ENCODE results near the gene IMPA2.
"Not testable (repeated sequence)": the region's sequence is repeated elsewhere in the genome, so short reads cannot be mapped to it uniquely, and the experiment has no call there.

IMPA2 gene

DNA sequence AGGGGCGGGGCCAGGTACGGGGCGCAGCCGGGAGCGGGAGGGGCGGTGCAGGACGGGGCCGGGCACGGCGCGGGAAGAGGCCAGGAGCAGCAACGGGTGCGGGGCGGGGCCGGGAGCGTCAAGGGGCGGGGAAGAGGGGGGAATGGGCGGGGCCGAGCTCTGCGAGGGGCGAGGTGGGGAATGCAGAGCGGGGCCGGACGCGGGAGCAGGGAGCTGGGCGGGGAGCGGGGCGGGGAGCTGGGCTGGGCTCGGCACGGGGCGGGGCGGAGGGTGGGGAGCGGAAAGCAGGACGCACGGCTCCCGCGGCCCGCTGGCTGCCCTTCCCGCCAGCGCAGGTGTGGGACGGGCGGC lies at the start of gene IMPA2:
TSS of gene IMPA2 (plus strand) at position 316 of the 351 bp plus-strand sequence. CDS start 163 bp downstream, outside the sequence.
- no peak for DNase-seq

DNA sequence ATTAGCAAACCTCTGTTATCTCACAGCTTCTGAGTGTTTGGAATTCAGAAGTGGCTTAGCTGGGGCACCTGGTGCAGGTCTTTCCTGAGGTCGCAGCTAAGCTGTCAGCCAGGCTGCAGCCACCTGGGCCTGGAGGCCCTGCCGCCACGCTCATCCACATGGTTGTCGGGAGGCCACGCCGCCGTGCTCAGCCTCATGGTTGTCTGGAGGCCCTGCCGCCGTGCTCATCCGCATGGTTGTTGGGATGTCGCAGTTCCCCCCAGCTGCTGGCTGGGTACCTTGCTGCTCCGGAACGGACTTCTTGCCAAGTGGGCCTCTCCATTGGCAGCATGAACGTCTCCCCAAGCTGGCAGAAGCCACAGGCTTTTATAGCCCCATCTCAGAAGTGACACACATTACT lies 48.9 kb upstream of the IMPA2 start:
- DNase-seq, result no peak

DNA sequence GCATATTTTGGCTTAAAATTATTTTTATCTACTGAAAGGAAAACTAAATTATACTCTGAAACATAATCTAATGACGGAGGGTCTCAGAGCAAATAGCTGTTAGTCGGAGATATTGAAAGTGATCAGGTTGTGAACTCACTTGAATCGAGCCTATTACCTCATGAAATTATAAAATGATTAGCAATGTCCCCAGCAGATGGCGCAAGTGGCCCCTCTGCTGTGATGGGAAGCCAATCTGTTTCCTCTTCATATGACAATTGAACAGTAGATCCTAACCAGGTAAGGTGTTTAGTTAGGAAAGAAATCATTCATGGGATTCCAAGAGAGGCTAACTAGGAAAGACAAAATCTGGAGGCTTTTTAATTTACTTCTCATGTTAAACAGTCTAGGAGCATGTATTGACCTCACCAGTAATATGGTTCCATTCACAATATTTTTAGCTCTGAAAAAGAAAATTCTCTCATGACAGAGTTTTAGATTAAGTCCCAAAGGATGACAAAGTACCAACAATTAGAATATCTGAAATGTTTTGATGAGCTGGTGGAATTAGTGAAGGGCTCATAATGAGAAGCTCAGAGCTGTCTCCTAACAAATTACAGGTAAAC lies 43.3 kb upstream of the IMPA2 start:
- DNase-seq, result peak; percentile 85

DNA sequence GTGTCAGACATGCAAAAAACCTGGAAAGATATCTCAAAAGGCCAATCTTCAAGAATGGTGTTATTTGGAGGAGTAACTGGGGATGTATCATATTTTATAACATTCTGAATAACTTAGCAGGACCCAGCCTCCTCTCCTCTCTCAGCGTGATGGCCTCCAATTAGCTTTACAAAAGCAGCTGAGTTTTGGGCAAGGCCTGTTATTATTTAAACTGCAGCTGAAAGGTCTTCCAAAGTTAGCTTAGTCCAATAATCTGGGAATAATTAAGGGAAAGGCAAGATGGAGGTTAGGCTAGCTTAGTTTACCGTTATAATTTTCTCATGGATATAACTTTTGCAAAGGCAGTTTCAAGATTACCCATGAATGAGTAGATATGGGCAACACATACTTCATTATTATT lies 40.4 kb upstream of the IMPA2 start:
- no peak for DNase-seq

DNA sequence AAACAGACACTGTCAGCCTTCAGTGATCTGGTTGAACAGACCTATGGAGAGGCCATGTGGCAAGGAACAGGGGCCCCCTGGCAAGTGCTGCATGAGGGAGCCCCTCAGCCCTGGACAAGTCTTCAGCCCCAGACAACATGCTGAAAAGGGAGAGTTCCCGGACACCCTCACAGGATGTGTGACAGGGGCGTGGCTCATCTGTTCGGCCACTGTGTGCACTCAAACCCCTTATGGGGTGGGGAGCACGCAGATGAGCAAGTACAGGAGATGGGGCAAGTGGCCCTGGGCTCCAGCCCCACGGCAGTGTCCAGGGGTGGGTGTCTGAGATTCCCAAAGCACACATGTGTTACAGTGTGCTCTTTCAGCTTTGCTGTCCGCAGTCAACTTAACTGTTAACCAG lies 37.8 kb upstream of the IMPA2 start:
- DNase-seq, result peak; percentile 53

DNA sequence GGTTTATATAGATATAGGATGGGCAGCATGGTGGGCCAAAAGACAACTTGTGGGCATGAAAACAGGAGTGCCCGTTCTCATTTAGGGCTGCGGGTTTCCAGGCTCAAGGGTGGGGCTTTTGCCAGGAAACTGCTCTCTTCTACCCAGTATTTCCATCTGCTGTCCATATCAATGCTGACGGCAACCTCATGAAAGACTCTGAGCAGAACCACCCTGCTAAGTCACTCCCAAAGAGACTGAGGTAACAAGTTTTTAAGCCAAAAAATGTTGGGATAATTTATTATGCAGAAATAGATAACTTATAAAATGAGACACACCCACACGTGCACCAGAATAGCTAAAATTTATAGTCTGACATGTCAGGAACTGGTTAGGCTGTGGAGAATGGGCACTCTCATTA lies 37.1 kb upstream of the IMPA2 start:
- peak; percentile 70 for DNase-seq

DNA sequence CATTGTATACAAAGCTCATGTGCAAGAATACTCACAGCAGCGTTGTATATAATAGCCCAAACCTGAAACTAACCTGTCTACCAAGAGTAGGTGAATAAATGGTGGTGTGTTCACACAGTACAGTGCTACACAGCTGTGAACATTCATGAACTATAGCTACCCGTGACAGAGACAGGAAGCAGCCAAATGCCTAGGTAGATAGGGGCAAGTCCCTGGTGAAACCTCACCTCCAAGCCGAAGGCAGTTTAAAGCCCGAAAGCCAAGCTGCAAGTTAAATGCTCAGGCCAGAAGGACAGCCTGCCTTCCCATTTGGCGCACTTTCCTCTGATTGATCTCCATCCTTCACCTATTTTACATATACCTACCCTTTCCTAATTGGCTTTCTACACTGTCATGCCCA lies 36.5 kb upstream of the IMPA2 start:
- DNase-seq, result no peak

DNA sequence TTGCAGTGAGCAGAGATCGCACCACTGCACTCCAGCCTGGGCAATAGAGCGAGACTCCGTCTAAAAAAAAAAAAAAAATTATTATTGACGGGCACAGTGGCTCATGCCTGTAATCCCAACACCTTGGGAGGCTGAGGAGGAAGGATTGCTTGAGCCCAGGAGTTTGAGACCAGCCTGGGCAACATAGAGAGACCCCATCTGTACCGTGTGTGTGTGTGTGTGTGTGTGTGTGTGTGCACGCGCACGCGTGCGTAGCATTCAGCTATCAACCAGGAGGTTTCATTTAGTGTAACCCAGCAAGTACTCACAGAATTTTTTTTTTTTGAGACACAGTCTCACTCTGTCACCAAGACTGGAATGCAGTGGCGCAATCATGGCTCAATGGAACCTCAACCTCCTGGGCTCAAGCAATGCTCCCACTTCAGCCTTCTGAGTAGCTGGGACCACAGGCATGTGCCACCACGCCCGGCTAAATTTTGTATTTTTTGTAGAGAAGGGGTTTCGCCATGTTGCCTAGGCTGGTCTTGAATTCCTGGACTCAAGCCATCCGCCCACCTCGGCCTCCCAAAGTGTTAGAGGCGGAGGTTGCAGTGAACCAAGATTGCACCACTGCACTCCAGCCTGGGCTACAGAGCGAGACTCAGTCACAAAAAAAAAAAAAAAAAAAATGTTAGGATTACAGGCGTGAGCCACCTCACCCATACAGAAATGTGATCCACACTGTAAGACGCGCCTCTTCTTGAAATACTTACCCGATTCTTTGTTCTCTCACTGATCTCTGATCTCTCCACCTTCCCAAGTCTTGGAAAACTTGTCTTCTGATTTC lies 35.3 kb upstream of the IMPA2 start:
- DNase-seq, result not testable (repeated sequence)

DNA sequence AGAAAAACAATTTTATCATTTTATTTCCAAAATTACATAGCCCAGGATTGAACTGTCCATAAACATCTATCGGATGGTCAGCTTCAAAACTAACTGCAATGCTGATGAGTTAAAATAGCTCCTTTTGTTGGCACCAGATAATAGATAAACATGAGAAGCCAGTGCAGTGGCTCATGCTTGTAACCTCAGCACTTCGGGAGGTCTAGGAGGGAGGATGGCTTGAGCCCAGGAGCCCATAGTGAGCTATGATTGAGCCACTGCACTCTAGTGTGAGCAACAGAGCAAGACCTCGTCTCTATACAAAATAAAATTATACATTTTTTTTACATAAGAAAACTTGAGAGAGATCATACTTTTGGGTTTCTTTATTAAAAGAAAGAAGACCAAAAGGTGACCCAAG lies 34.6 kb upstream of the IMPA2 start:
- DNase-seq, result peak; percentile 78

DNA sequence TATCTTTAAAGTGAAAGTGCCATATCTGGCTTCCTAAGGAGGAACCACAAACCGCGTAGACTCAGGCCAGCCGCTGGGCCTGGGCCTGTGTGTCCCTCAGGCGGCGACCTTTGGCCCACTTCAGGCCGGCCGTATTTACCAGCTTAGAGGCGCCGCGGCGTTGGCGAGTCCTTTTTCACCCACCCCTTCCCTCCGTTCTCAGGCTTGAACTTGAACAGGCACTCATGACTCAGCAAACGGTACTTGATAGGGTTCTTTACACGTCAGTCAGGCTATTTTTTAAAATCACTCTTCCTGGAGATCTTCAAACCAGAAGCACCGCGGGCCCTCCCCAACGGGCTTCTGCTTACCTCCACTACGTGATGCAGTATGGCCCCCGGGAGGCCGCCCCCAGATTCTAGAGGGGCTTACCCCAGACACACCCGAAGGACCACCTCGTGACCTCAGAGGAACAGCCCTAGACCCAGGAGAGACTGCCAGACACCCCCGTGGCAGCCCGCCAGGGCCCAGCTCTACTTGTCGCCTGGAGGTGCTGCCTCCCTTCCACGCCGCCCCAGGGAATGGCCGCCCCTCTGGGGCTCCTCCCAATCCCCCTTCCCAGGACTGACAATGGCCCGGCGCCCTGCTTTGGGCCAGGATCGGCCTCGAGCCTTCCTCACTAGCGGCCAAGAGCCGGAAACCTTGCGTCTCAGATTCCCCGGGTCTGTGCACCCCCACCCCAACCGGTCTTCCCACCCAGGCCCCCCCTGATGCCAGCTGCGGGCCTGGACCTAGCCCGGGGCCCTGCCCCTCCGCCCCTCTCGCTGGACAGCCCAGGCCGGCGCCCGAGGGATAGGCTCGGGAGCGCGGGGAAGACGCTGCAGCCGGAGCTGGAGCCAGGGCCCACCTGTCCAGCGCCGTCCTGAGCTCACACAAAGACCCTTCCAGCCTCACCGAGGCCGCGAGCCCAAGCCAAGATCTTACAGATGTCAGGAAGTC lies 33.8 kb upstream of the IMPA2 start:
- peak; percentile 99 for DNase-seq

DNA sequence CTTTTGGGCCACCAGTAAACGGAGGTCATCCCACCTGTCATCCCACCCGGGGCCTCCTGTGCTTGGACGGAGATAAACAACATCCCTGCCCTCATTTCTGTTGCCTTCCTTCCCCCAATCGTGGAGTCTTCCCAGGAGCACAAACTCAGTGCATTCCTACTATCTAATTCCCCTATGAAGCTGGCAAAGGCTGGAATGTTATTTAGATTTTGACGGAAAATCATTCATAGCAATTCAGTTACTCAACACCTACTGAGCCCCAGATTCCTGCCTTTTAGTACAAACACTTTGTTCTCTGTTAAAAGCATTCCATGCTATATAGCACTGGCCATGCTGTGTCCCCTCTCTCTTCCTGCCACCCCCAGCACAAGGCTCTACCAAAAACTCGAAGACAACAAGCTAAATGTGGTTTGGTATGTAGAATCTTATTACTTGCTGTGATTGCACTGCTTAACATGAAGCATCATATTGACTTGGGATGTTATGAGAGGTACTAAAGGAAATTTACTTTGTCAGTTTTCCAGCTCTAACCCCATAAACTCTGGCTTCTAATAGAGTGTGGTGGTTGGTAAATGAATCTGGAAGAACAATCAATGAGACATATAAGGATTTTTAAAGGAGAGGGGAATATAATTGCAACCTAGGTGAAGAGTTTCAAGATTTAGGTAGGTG lies 32.3 kb upstream of the IMPA2 start:
- no peak for DNase-seq

DNA sequence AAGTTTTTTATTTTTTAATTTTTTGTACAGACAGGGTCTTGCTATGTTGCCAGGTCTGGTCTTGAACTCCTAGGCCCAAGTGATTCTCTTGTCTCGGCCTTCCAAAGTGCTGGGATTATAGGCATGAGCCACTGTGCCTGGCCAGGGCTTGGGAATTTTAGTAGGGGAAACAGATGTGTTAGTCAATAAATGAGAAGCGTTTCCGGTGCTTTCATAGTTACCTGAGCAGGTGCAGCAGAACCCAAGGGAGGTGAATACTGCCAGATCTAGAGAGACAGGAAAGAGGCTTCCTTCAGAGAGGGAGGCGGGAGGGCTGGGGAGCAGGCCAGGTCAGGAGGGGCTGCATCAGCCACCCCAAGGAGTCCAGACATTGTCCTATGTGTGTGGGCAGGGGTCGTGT lies 30.5 kb upstream of the IMPA2 start:
- no peak for DNase-seq

DNA sequence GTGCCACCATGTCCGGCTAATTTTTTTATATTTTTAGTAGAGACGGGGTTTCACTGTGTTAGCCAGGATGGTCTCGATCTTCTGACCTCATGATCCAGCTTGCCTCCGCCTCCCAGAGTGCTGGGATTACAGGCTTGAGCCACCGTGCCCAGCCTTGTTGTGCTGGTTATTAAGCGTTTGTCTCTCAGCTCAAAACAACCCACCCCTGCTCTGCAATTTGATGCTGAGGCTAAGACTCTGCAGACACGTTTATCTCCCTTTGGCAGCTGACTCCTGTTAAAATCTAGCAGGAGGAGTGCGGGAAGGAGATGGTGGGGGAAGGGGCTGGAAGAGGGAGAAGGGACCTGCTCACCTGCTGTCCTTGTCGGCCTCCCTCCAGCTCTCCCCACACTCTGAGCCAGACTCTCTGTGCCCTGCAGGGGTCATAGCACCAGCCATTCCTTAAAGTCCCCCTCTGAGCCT lies 29.9 kb upstream of the IMPA2 start:
- DNase-seq, result no peak

DNA sequence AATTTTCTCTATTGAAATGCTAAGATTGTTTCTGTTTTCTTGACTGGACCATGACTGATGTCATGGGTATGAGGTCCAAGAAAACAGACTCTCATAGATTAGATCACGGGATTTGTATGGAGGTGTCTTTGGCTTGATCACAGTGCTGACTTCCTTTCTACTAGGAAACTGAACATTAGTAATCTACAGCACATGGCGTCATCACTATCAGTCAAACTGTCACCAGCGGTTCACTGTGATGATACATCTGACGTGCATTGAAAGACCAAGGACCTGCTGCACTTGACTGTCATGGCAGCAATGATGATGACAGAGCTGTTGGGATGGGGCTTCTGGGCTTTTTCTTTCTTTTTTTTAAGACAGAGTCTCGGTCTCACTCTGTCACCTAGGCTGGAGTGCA lies 28.2 kb upstream of the IMPA2 start:
- DNase-seq, result peak; percentile 35

DNA sequence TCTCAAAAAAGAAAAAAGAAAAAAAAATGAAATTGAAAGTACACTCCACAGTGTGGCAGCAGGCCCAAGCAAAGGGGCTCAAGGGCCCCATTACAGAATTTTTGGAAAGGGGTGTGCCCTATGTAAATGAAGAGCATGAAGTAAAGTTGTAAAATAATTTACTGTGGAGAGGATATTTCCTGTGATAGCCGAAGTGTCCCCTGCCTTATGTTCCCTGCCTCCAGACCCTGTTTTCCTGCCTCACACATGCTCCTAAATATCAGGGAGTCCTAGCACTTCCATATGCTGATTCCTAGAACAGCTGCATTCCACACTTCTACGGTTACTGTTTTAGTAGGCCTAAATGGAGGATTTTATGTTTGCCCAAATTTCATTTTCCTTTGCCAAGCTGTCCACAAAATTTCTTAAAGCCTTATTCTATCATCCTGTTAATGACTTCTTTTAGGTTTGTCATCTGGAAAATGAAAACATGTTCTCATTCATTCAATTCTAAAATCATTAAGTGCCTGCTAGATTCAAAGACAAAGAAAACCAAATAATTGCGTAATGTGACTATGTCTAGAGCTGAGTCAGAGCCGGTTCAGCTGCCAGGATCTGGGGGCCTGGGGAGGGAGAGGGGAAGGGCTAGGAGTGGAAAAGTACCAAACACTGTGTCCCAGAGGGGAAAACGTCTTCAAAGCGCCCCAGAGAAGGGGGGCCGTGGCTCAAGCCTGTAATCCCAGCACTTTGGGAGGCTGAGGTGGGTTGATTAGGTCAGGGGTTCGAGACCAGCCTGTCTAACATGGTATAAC lies 25.9 kb upstream of the IMPA2 start:
- DNase-seq, result peak; percentile 69

DNA sequence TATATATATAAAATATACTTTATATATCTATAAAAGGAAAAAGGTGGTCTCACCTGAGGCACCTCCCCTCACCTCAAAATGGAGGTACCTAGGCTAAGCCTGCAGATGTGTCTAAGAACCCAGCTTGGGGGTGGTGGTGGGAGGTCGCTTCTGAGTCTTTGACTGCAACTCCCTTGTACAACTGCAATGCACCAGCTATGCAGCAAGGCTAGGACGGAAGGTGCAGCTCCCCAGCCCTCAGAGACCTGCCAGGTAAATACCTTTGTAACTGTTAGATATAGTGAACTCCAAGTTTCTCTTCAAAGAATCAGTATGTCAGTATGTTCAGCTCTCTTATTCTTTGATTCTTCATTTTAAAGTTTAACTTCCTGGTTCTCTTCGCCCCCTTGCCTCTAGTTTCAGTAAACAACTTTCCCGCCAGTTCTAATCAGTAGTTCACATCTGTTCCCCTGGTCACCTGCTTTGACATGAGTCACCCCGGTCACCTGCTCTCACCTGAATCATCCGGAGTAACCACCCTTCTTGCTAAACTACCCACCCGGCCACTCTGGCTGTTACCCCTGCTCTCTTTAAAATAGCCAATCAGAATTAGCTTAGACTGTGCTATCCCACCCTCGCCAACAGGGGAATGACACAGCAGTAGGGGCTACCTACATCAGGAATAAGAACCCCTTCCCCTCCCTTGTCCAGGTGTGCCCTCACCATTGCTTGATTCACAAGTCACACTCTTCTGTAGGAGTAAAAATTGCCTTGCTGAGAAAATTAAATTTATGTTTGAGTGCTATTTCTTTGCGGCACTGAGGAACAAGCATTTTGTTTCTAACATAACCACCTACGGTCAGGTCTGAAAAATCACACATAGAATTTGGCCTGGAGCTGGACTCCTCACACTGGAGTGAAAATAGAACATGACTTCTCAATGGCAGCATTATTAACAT lies 24.7 kb upstream of the IMPA2 start:
- no peak for DNase-seq

DNA sequence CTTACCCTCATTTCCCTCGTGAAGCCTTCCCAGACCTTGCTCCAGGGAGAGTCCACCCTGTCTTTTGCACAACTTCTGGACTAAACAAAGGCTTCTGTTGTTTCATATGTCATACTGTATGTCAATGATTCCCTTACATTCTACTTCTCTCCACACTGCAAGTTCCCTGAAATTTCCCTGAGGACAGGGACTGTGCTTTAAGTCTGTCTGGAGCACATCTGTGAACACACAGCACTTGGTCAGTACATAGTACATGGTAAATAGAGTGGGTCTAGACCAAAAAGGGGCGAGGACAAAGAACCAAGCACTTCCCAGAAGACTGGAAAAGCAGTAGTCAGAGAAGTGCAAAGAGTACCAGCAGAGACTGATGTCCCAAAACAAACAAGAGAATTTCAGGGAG lies 23.7 kb upstream of the IMPA2 start:
- DNase-seq, result no peak

DNA sequence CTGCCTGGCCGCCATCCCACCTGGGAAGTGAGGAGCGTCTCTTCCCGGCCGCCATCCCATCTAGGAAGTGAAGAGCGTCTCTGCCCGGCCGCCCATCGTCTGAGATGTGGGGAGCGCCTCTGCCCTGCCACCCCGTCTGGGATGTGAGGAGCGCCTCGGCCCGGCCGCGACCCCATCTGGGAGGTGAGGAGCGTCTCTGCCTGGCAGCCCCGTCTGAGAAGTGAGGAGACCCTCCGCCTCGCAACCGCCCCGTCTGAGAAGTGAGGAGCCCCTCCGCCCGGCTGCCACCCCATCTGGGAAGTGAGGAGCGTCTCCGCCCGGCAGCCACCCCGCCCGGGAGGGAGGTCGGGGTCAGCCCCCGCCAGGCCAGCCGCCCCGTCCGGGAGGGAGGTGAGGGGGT lies 21.7 kb upstream of the IMPA2 start:
- DNase-seq, result not testable (repeated sequence)

DNA sequence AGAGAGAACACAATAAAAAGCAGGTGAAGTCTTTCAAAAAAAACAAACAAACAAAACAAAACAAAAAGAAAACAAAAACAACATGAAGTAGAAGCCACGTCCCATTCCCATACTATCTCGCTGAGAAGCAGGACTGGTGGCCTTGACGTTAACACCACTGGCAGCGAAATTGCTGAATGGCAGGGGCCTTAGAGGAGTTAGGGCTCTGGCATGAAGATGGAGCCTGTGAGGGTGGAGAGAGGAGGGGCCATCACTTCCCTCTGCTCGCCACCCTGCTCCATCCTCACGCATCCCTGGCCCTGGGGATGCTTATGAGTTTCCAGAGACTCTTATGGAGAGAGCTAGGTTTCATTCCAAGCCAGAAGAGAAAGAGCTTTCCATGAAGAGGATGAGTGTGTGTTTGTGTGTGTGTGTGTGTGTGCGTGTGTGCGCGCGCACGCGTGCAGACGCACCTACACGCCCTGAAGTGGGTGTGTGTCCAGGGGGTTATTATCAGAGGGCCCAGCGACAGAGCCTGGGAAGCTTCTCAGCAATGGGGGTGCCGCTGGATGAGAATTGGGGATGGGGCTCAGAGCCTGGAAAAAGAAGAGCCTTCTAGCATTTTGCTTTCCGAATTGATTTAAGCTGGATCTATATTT lies 20.4 kb upstream of the IMPA2 start:
- DNase-seq, result no peak

DNA sequence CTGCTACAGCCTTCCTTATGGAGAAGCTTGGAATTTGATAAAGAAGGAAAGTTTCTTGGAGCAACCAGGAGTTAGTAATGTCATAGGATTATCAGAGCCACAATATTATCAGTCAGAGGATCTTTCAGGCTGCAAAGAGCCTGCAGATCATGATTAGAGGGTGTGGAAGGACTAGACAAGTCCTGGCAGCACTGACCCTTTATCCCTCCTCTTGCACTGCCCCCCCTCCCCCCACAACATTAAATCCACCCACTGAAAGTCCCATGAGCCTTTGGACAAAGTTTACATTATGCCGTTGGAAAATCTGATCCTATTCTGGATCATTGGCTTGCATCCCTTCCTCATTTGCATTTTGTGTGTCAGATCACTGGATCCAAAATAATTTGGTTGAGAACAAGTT lies 18.7 kb upstream of the IMPA2 start:
- DNase-seq, result no peak
